K562 (cell line): Measurements from ENCODE around the gene HOXA4. TPM values are rescaled to one million over a fixed set of nuclear protein-coding genes. Genes with fewer than 3 reads are reported as not detected.

Source experiments
- ATAC-seq: fragments of 200-7000 bp; cut with Tn5 transposase; 3 replicates; pipeline ENCODE4 v1.9.1; 2020; ENCODE audit warnings: moderate library complexity
- BruUV-seq: library from RNA; stranded (reverse); fragments of 400-500 nt; replicated peaks from 2 replicates; lab custom pipeline; 2021; lab: Mats Ljungman, UMichigan
- CTCF ChIA-PET: fragments of 300-600 bp; formaldehyde crosslinking; extraction: SDS; loops from one replicate; lab custom pipeline; 2021; ENCODE audit warnings: low intra/inter-chr PET ratio; lab: Yijun Ruan, JAX
- POLR2A ChIA-PET: fragments of 300-600, 350-650 bp; sonication (Branson Sonifier 250); formaldehyde crosslinking; extraction: SDS; loops from one replicate; lab custom pipeline; 2021; ENCODE audit warnings: antibody characterized with exemption, inconsistent platforms; lab: Yijun Ruan, JAX
- DNase-seq, 4 experiments: peaks; one replicate each; pipeline versions ENCODE4 v3.0.0 to v3.0.0-alpha.2; 2011 to 2018; ENCODE audit warnings: low spot score in 3 of 4, mixed read lengths in 3 of 4; ENCODE audit errors: extremely low read depth in 1 of 4
- FAIRE-seq: peaks from 2 replicates; lab custom pipeline; 2011; peaks lifted over from hg19 to GRCh38; lab: Jason Lieb, UNC
- H2AFZ ChIP-seq: 2 replicates; pipeline ENCODE4 v1.6.0; 2011; ENCODE audit warnings: low read depth, low read length, control low read depth, inconsistent platforms
- H3K27ac ChIP-seq: fragments of 200-600 bp; 3 replicates; pipeline ENCODE4 v1.8.0; 2011; ENCODE audit warnings: low read depth, mild to moderate bottlenecking, control low read depth, inconsistent platforms, low read length, moderate library complexity, mixed read lengths; ENCODE audit errors: extremely low read depth
- H3K27me3 ChIP-seq, 2 experiments: fragments of 300-600 bp in 1 of 2; 2 replicates in 1 of 2; 3 replicates in 1 of 2; pipeline versions ENCODE4 v1.6.0 to v1.8.0; 2011; ENCODE audit warnings: inconsistent platforms in 2 of 2, low read length in 2 of 2, mild to moderate bottlenecking in 1 of 2, mixed read lengths in 1 of 2, moderate library complexity in 1 of 2; ENCODE audit not compliant: control insufficient read depth in 2 of 2, insufficient read depth in 2 of 2
- H3K36me3 ChIP-seq: fragments of 300-600 bp; 3 replicates; pipeline ENCODE4 v1.8.0; 2011; ENCODE audit warnings: mild to moderate bottlenecking, low read length, inconsistent platforms; ENCODE audit not compliant: control insufficient read depth, insufficient read depth
- H3K4me1 ChIP-seq, 2 experiments: fragments of 200-600 bp in 1 of 2; replicated peaks in 1 of 2; 2 replicates in 1 of 2; 3 replicates in 1 of 2; pipeline versions ENCODE4 v1.5.1 to v1.8.0; 2011; ENCODE audit warnings: inconsistent platforms in 2 of 2, low read length in 2 of 2, mild to moderate bottlenecking in 1 of 2, mixed read lengths in 1 of 2, moderate library complexity in 1 of 2; ENCODE audit not compliant: control insufficient read depth in 2 of 2, insufficient read depth in 2 of 2
- H3K4me2 ChIP-seq: 2 replicates; pipeline ENCODE4 v1.6.1; 2011; ENCODE audit warnings: low read length, control low read depth, inconsistent platforms, mixed read lengths; ENCODE audit not compliant: insufficient read depth
- H3K4me3 ChIP-seq: fragments of 200-600 bp; sonication (generic), shearing (Covaris generic); 2 replicates; pipeline ENCODE4 v1.5.1; 2016; ENCODE audit warnings: control low read depth, inconsistent platforms
- H3K79me2 ChIP-seq: fragments of 200-600 bp; 3 replicates; pipeline ENCODE4 v1.8.0; 2011; ENCODE audit warnings: low read length, inconsistent platforms; ENCODE audit not compliant: control insufficient read depth, insufficient read depth
- H3K9ac ChIP-seq, 2 experiments: 2 replicates each; pipeline versions ENCODE4 v1.6.0 to v1.6.1; 2011; ENCODE audit warnings: low read depth in 2 of 2, low read length in 2 of 2, control low read depth in 1 of 2, inconsistent platforms in 1 of 2, mild to moderate bottlenecking in 1 of 2, mixed read lengths in 1 of 2; ENCODE audit not compliant: insufficient read depth in 1 of 2
- H3K9me1 ChIP-seq: one replicate; pipeline ENCODE4 v1.6.0; 2011; ENCODE audit warnings: inconsistent platforms, mild to moderate bottlenecking, low read length, moderate library complexity; ENCODE audit not compliant: control insufficient read depth, insufficient read depth
- H3K9me3 ChIP-seq: replicated peaks from 2 replicates; pipeline ENCODE4 v1.5.1; 2011; ENCODE audit warnings: low read depth, low read length, inconsistent platforms; ENCODE audit not compliant: control insufficient read depth, insufficient read depth
- H4K20me1 ChIP-seq: replicated peaks from 2 replicates; pipeline ENCODE4 v1.6.1; 2011; ENCODE audit warnings: low read length, inconsistent platforms, mixed read lengths; ENCODE audit not compliant: control insufficient read depth, insufficient read depth
- CBX1 ChIP-seq: sonication (generic); IDR thresholded peaks from 2 replicates; pipeline ENCODE4 v1.6.1; 2016; ENCODE audit warnings: antibody characterized with exemption, low read depth, mild to moderate bottlenecking
- CREB5 ChIP-seq: fragments of 250-450 bp; sonication (Bioruptor Pico); IDR thresholded peaks from 2 replicates; pipeline ENCODE4 v1.5.0; 2020; ENCODE audit warnings: mild to moderate bottlenecking
- E4F1 ChIP-seq: fragments of 250-450 bp; sonication (Bioruptor Pico); IDR thresholded peaks from 2 replicates; pipeline ENCODE4 v1.5.0; 2021; ENCODE audit warnings: mild to moderate bottlenecking, borderline replicate concordance
- IRF9 ChIP-seq: fragments of 450-650 bp; IDR thresholded peaks from 2 replicates; pipeline ENCODE4 v1.6.1; 2016; ENCODE audit warnings: missing biosample characterization, missing genetic modification characterization
- PURB ChIP-seq: sonication (generic); formaldehyde crosslinking; IDR thresholded peaks from 2 replicates; pipeline ENCODE4 v1.9.0; 2021; ENCODE audit warnings: low read depth, mild to moderate bottlenecking, missing genetic modification reagents
- SMAD4 ChIP-seq: fragments of 250-450 bp; sonication (Bioruptor Pico); conservative IDR thresholded peaks from 2 replicates; pipeline ENCODE4 v1.8.0; 2021; ENCODE audit warnings: inconsistent platforms, mild to moderate bottlenecking, moderate library complexity
- TBP ChIP-seq: optimal IDR thresholded peaks from 2 replicates; pipeline ENCODE3; 2011; ENCODE audit warnings: low read depth, low read length, improper control_type of control experiment
- TEAD1 ChIP-seq, 2 experiments: fragments of 450-650 bp in 1 of 2; sonication (generic) in 1 of 2; formaldehyde crosslinking; IDR thresholded peaks; 2 replicates each; pipeline versions ENCODE4 v1.4.0 to v1.8.0; 2020 to 2022; ENCODE audit warnings: mild to moderate bottlenecking in 2 of 2, missing genetic modification reagents in 1 of 2
- ZNF121 ChIP-seq: sonication (generic); formaldehyde crosslinking; conservative IDR thresholded peaks from 2 replicates; pipeline ENCODE4 v1.8.0; 2022; ENCODE audit warnings: missing genetic modification reagents
- ZNF253 ChIP-seq: fragments of 250-450 bp; sonication (Bioruptor Pico); conservative IDR thresholded peaks from 2 replicates; pipeline ENCODE4 v1.6.1; 2021; ENCODE audit warnings: mild to moderate bottlenecking
- WGBS: fragments of 100-300 bp; shearing (Covaris generic); methylation state at CpG from one replicate; pipeline ENCODE4 v1.1.6; 2016; ENCODE audit warnings: low coverage, mixed read lengths; ENCODE audit not compliant: insufficient coverage; ENCODE audit errors: missing lambda C conversion rate; 5-methylcytosine and 5-hydroxymethylcytosine counted together
- in situ Hi-C: fragments of 300-500 bp; cut with MboI; formaldehyde crosslinking; loops from 4 replicates; pipeline ENCODE4 v1.15.0; 2018; ENCODE audit warnings: inconsistent platforms, mixed read lengths
- intact Hi-C: fragments of 100-400 bp; cut with micrococcal nuclease; formaldehyde crosslinking; loops from 2 replicates; pipeline ENCODE4 v1.14.2; 2022
- polyA plus RNA-seq, 8 experiments: library from polyadenylated mRNA; depleted of rRNA in 4 of 8; stranded (reverse) in 5 of 8; unstranded in 3 of 8; fragments of >200 nt; fragmentation: Nextera tagmentation in 2 of 8; fragmentation: Illumina TruSeq in 1 of 8; extraction: Ambion mirVana in 2 of 8; extraction: Trizol in 1 of 8; gene quantifications; 2 replicates each; pipeline versions ENCODE4 v1.2.1 to v1.2.3, GENCODE V29; 2011 to 2014; ENCODE audit warnings: inconsistent platforms in 1 of 8, missing spikeins in 1 of 8
- total RNA-seq, 7 experiments: library from RNA; depleted of rRNA in 6 of 7; stranded (reverse); fragments of >200 nt in 6 of 7; fragmentation: Illumina TruSeq in 2 of 7; extraction: Trizol in 2 of 7; gene quantifications; 2 replicates each; pipeline versions ENCODE4 v1.2.1 to v1.2.3, GENCODE V29; 2011 to 2021; ENCODE audit warnings: low replicate concordance in 1 of 7

Gene HOXA4
- total and polyA plus RNA-seq, 9 of the 15 experiments (the other 6 are each of a cell fraction or from before 2014, with no cell fraction given): not detected

GRCh38 chr7:27154901-27155815, 24.6 kb upstream of the HOXA4 start (continued):
- TF ChIP-seq PURB: no peak

- H3K27ac ChIP-seq: no peak overlapping the region
- CTCF ChIA-PET: no interaction called here
- H4K20me1 ChIP-seq: no peaks in the 10 kb centered on the region
- intact Hi-C loops (no loop called here), in situ Hi-C loops (loop anchor here (25.0 kb wide), 3 partner anchors 642 to 1267 kb away; no protein-coding TSS in a partner anchor)
- no peak overlapping the region for H2AFZ ChIP-seq
- H3K4me2 ChIP-seq: no peak overlapping the region
- H3K9me3 ChIP-seq: no peaks in the 10 kb centered on the region
- POLR2A ChIA-PET: no interaction called here
- H3K9ac ChIP-seq: no peak overlapping the region
- H3K36me3 ChIP-seq: no peaks in the 10 kb centered on the region
- H3K9me1 ChIP-seq: no peaks in the 10 kb centered on the region
- DNase-seq (no peak), FAIRE-seq (no peak), ATAC-seq (no peak)
- peaks cover 0 to 15% of the 10 kb centered on the region in 2 experiments; a peak in 2 of 5 replicates for H3K4me1 ChIP-seq
- H3K79me2 ChIP-seq: no peaks in the 10 kb centered on the region
- 8% methylated on average over 10 of the region's 10 CpGs for WGBS
- no TSS peak for BruUV-seq
- peaks cover 32 to 89% of the 10 kb centered on the region in 2 experiments for H3K27me3 ChIP-seq
- no peak overlapping the region for H3K4me3 ChIP-seq
- TF ChIP-seq CBX1 (no peak), SMAD4 (no peak), ZNF253 (CRISPR knock-in tag) (no peak), TEAD1 (CRISPR knock-in tag; IDR thresholded peaks at IDR 0.05) (no peak), ZNF121 (CRISPR knock-in tag) (no peak), E4F1 (no peak), IRF9 (tag) (no peak), CREB5 (CRISPR knock-in tag) (no peak), TBP (no peak)
Observed at GRCh38 chr7:27154369-27154768, 23.8 kb upstream of the HOXA4 start.
